HG03439 (cell line): ENCODE data around the gene IPO8.
"Not testable (repeated sequence)": the region's sequence is repeated elsewhere in the genome, so short reads cannot be mapped to it uniquely, and the experiment has no call there.

Experiments used
- ATAC-seq: cut with Tn5 transposase; IDR thresholded peaks from one replicate; pipeline ENCODE4 v1.9.1; 2021; ENCODE audit warnings: mild to moderate bottlenecking, moderate library complexity; ENCODE audit not compliant: unreplicated experiment

Gene IPO8

DNA sequence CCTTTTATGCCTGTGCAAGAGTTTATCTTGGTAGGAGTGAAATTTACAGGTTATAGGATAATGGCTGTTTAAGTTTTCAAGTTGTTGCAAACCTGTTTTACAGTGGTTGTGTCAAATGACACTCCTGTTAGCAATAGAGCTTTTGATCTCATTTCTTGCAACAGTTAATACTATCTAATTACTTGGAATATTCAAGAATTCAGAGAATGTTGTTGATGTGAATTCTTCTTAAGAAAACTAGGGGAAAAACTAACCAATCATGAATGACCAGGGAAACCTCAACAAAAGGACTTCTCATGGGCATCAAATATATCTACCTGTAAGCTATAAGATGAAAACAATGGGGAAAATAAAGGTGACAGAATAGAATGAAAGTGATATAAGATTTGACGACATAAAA, 85.0 kb downstream of the IPO8 start:
- no peak for ATAC-seq

DNA sequence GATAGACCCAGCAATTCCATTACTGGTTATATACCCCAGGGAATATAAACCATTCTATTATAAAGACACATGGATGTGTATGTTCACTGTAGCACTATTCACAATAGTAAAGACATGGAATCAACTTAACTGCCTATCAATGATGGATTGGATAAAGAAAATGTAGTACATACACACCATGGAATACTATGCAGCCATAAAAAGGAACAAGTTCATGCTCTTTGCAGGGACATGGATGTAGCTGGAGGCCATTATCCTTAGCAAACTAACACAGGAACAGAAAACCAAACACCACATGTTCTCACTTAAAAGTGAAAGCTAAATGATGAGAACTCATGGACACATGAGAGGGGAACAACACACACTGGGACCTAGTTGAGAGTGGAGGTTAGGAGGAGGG, 85.8 kb downstream of the IPO8 start:
- not testable (repeated sequence) for ATAC-seq

DNA sequence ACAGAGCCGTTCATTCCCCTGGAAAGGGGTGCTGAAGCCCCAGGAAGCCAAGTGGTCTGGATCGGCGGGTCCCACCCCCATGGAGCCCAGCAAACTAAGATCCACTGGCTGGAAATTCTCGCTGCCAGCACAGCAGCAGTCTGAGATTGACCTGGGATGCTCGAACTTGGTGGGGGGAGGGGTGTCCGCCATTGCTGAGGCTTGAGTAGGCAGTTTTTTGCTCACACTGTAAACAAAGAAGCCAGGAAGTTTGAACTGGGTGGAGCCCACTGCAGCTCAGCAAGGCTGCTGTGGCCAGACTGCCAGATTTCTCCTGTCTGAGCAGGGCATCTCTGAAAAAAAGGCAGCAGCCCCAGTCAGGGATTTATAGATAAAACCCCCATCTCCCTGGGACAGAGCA, 91.4 kb downstream of the IPO8 start:
- not testable (repeated sequence) for ATAC-seq

DNA sequence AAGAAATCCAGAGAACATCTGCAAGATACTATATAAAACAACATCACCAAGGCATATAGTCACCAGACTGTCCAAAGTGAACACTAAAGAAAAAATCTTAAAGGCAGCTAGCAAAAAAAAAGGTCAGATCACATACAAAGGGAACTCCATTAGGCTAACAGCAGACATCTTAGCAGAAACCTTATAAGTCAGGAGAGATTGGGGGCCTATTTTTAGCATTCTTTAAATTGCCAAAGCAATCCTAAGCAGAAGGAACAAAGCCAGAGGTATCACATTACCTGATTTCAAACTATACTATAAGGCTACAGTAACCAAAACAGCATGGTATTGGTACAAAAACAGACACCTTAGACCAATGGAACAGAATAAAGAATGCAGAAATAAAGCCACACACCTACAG, 92.5 kb downstream of the IPO8 start:
- ATAC-seq = no peak

DNA sequence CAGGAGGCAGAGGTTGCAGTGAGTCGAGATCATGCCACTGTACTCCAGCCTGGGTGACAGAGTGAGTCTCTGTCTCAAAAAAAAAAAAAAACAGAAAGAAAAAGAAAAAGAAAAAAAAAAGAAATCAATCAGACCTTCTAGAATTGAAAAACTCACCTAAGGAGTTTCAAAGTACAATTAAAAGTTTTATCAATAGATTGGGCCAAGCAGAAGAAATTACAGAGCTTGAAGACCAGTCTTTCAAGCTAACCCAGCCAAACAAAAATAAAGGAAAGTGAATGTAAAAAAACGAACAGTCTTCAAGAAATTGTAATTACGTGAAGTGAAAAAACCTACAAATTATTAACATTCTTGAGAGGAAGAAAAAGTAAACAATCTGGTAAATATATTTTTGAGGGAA, 93.0 kb downstream of the IPO8 start:
- no peak for ATAC-seq

DNA sequence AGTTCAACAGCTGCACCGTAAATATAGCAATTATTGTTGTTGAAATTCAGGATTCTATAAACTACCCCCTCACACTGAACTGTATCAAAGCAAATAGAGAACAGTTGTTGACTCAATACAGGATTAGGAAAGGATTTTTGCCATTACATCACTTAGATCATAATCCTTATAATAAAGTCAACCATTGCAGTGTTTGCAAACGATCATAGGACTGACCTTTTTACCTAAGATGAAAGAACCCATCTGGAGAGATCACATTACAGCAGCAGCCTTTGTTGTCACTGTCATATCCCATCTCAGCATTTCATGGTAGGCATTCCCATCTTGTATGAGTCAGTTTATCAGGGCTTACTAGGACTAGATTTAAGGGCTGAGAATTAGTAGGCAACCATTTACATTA, 96.1 kb downstream of the IPO8 start:
- no peak for ATAC-seq

DNA sequence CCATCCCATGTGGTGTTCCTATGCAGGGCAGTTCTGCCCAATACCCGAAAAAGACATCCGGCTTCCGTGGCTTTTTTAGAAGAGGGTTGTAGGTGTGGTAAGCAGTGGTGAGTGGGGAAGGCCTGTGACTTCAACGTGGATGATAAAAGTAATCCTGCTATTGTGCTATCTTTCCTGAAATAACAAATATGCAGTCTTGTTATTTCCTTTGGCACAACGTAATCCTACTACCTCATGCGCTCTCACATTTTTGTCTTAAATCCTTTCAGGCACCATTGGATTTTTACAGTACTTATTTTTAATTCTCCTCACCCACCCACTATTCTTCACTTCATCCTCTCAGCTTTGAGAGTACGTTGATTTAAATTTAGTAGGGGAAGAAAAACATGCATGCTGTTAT, 96.8 kb downstream of the IPO8 start:
- ATAC-seq = no peak

DNA sequence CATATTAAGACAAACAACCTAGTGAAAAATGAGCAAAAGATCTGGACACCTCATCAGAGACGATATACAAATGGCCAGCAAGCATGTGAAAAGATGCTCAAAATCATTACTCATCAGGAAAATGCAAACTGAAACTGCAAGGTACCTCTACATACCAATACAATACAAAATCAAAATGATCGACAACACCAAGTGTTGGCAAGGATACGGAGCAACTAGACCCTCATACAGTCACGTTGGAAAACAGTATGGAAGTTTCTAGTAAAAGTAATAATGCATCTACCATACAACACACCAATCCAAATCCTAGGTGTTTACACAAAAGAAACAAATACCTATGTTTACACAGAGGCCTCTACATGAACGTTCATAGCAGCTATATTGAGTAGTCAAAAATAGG, 99.9 kb downstream of the IPO8 start:
- no peak for ATAC-seq

DNA sequence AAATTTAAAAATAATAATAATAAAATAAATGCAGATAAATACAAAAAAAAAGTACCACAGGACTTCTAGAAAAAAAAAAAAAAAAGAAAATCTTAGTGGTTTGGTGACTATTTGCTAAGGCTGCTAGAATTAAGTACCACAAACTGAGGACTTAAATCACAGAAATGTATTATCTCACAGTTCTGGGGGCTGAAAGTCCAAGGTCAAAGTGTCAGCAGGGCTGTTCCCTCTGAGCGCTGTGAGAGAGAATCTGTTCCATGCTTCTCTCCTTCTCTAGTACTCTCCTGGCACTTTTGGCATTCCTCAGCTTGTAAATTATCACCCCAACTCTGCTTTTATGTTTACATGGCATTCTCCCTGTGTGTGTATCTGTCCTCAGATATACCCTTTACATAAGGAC, 101.2 kb downstream of the IPO8 start:
- no peak for ATAC-seq

DNA sequence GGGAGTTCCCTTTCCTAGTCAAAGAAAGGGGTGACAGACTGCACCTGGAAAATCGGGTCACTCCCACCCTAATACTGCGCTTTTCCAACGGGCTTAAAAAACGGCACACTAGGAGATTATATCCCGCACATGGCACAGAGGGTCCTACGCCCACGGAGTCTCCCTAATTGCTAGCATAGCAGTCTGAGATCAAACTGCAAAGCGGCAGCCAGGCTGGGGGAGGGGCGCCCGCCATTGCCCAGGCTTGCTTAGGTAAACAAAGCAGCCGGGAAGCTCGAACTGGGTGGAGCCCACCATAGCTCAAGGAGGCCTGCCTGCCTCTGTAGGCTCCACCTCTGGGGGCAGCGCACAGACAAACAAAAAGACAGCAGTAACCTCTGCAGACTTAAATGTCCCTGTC, 107.1 kb downstream of the IPO8 start:
- ATAC-seq = not testable (repeated sequence)

DNA sequence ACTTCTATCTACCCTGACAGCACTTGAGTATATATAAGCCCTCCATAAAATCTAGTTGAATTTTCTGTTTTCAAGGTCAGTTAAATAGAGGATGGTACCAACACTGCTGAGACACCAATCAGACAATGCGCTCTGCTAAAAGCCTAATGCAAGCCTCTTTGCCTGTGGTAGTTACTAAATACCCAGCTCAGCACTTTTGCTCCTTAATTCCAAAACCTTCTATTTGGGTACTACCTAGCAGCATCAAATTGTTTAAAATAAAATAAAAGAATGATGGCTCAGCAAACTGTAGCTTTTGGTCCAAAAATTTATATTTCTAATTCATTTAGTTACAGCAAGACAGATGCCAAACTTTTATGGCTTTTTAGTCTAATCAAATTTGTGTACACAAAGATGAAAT, 107.9 kb downstream of the IPO8 start:
- no peak for ATAC-seq

DNA sequence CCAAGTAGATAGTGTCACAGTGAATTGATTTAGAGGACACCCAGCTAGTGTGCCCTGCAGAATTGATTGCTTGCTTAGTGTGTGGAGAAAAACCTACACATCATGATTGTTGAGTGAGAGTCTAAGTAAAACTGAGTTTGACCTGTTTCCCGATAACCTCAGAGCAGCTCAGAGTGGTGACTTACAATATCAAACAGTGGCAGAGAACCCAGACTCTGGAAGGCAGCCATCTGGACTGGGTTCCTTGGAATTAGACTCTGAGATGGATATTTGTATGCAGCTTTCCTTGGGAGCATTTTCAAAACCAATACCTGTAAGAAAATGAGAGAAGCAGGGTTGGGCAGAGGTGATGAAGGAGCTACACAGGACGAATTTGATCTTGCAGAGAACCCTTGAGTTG, 109.8 kb downstream of the IPO8 start:
- ATAC-seq = no peak

DNA sequence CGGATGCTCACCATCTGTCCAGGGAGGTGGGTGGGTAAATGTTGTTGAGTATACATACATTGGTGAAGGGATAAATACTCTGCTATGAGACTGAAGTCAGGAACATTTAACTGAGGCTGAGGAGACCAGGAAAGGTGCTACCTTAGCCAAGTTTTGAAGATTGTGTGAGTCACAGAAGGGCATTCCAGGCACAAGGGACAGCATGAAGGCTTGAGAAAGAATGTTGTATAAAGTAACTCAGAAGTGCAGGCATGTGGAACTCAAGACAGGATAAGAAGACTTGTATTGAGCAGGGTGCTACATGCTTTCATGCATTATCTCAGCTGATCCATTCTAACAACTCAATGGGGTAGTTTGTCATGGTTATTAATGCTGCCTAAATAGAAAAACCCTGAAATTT, 112.7 kb downstream of the IPO8 start:
- no peak for ATAC-seq

DNA sequence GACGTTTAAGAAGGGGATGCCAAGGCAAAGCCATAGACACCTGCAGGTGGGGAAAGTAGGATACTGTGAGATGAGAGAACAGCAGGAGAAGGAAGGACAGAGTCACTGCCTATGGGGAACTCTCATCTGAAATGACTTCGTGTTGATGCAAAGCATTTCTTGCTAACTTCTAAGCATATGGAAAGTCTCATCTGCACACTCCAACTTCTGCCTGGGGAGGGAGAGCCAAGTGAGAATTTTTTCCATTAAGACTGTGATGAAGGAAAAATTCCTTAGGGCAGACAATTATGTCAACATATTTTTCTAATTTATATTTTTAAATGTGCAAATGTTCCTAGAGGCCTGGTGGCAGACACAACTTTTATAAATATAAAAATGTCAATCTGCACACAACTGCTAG, 115.3 kb downstream of the IPO8 start:
- no peak for ATAC-seq
